Mesenchymal stem cell (in vitro differentiated cells and primary cell): ENCODE measurements around the gene LILRA2.
"Not testable (repeated sequence)": the region's sequence is repeated elsewhere in the genome, so short reads cannot be mapped to it uniquely, and the experiment has no call there.

ENCODE experiments used
- DNase-seq: peaks from one replicate; pipeline ENCODE4 v3.0.0-alpha.2; 2013
- H2AFZ ChIP-seq: one replicate; pipeline ENCODE4 v1.6.1; 2013; ENCODE audit warnings: low read depth, mild to moderate bottlenecking, control low read depth, inconsistent platforms, low read length, moderate library complexity
- H2AK5ac ChIP-seq: 2 replicates; pipeline ENCODE4 v1.6.1; 2013; ENCODE audit warnings: low read length, moderate library complexity, mild to moderate bottlenecking, inconsistent platforms; ENCODE audit not compliant: severe bottlenecking
- H2BK120ac ChIP-seq: one replicate; pipeline ENCODE4 v1.6.1; 2013; ENCODE audit warnings: low read depth, mild to moderate bottlenecking, inconsistent platforms, low read length, moderate library complexity
- H2BK12ac ChIP-seq, 2 experiments: one replicate each; pipeline ENCODE4 v1.6.1; 2013; ENCODE audit warnings: inconsistent platforms in 2 of 2, low read length in 2 of 2, mild to moderate bottlenecking in 2 of 2, moderate library complexity in 2 of 2, control low read depth in 1 of 2
- H2BK15ac ChIP-seq: one replicate; pipeline ENCODE4 v1.6.1; 2013; ENCODE audit warnings: mild to moderate bottlenecking, low read depth, inconsistent platforms; ENCODE audit not compliant: poor library complexity, severe bottlenecking
- H2BK5ac ChIP-seq: 2 replicates; pipeline ENCODE4 v1.6.1; 2013; ENCODE audit warnings: low read depth, mild to moderate bottlenecking, low read length, control low read depth, inconsistent platforms; ENCODE audit not compliant: poor library complexity, severe bottlenecking
- H3K14ac ChIP-seq, 2 experiments: one replicate each; pipeline ENCODE4 v1.6.1; 2013; ENCODE audit warnings: inconsistent platforms in 2 of 2, low read length in 2 of 2, control low read depth in 1 of 2, mild to moderate bottlenecking in 1 of 2, moderate library complexity in 1 of 2
- H3K18ac ChIP-seq, 2 experiments: one replicate each; pipeline ENCODE4 v1.6.1; 2013; ENCODE audit warnings: inconsistent platforms in 2 of 2, low read length in 2 of 2, control low read depth in 1 of 2, low read depth in 1 of 2, mild to moderate bottlenecking in 1 of 2
- H3K23ac ChIP-seq, 2 experiments: one replicate each; pipeline ENCODE4 v1.6.1; 2013; ENCODE audit warnings: inconsistent platforms in 2 of 2, low read length in 2 of 2, mild to moderate bottlenecking in 2 of 2, moderate library complexity in 2 of 2, control low read depth in 1 of 2
- H3K27ac ChIP-seq: 2 replicates; pipeline ENCODE4 v1.5.1; 2013; ENCODE audit warnings: mild to moderate bottlenecking, moderate library complexity, low read length, control low read depth, inconsistent platforms; ENCODE audit not compliant: poor library complexity, severe bottlenecking
- H3K27me3 ChIP-seq, 2 experiments: 2 replicates each; pipeline versions ENCODE4 v1.6.1 to v1.7.0; 2013; ENCODE audit warnings: low read length in 2 of 2, mild to moderate bottlenecking in 2 of 2, moderate library complexity in 2 of 2, control low read depth in 1 of 2, inconsistent platforms in 1 of 2; ENCODE audit not compliant: control insufficient read depth in 1 of 2, insufficient read depth in 1 of 2
- H3K36me3 ChIP-seq, 2 experiments: 2 replicates each; pipeline versions ENCODE4 v1.6.1 to v1.7.0; 2013; ENCODE audit warnings: low read length in 2 of 2, control low read depth in 1 of 2, inconsistent platforms in 1 of 2, low read depth in 1 of 2, mild to moderate bottlenecking in 1 of 2; ENCODE audit not compliant: insufficient read depth in 2 of 2, control insufficient read depth in 1 of 2
- H3K4ac ChIP-seq, 2 experiments: one replicate each; pipeline ENCODE4 v1.6.1; 2013; ENCODE audit warnings: inconsistent platforms in 2 of 2, low read length in 2 of 2, mild to moderate bottlenecking in 2 of 2, moderate library complexity in 2 of 2, control low read depth in 1 of 2, low read depth in 1 of 2
- H3K4me1 ChIP-seq: 2 replicates; pipeline ENCODE4 v1.6.1; 2013; ENCODE audit warnings: low read depth, low read length, control low read depth; ENCODE audit not compliant: control insufficient read depth, insufficient read depth
- H3K4me2 ChIP-seq: 2 replicates; pipeline ENCODE4 v1.6.1; 2013; ENCODE audit warnings: low read length, mild to moderate bottlenecking, inconsistent platforms; ENCODE audit not compliant: poor library complexity, severe bottlenecking
- H3K4me3 ChIP-seq, 2 experiments: 2 replicates each; pipeline versions ENCODE4 v1.5.1 to v1.7.0; 2013; ENCODE audit warnings: low read length in 2 of 2, mild to moderate bottlenecking in 2 of 2, control low read depth in 1 of 2, low read depth in 1 of 2; ENCODE audit not compliant: insufficient read depth in 1 of 2
- H3K79me1 ChIP-seq: replicated peaks from 2 replicates; pipeline ENCODE4 v1.6.1; 2013; ENCODE audit warnings: mild to moderate bottlenecking, control low read depth, low read length, inconsistent platforms; ENCODE audit not compliant: poor library complexity, severe bottlenecking
- H3K9ac ChIP-seq: 2 replicates; pipeline ENCODE4 v1.7.0; 2013; ENCODE audit warnings: mild to moderate bottlenecking, low read length, moderate library complexity
- H3K9me3 ChIP-seq: 2 replicates; pipeline ENCODE4 v1.7.0; 2013; ENCODE audit warnings: mild to moderate bottlenecking, low read length; ENCODE audit not compliant: control insufficient read depth
- H4K8ac ChIP-seq: one replicate; pipeline ENCODE4 v1.6.1; 2013; ENCODE audit warnings: inconsistent platforms, mild to moderate bottlenecking, low read length, moderate library complexity
- H4K91ac ChIP-seq: one replicate; pipeline ENCODE4 v1.6.1; 2013; ENCODE audit warnings: mild to moderate bottlenecking, low read length, inconsistent platforms
- WGBS: methylation state at CpG from one replicate; pipeline ENCODE4 v1.1.7; 2013; ENCODE audit warnings: mixed read lengths; 5-methylcytosine and 5-hydroxymethylcytosine counted together

The LILRA2 gene

GRCh38 chr19:54576411-54576976 is 2.9 kb downstream of the LILRA2 start:
- Histone ChIP-seq H3K23ac (no peak overlapping the region), H3K4ac (no peak overlapping the region), H3K36me3 (no peaks in the 10 kb centered on the region), H3K4me1 (no peaks in the 10 kb centered on the region), H2BK5ac (no peak overlapping the region), H3K4me2 (no peak overlapping the region), H2BK120ac (no peak overlapping the region), H3K4me3 (no peak overlapping the region), H3K9me3 (no peaks in the 10 kb centered on the region), H3K18ac (no peak overlapping the region), H3K27me3 (no peaks in the 10 kb centered on the region), H4K8ac (peak overlapping the region; percentile 24), H3K27ac (no peak overlapping the region), H2BK12ac (no peak overlapping the region), H2AFZ (no peak overlapping the region), H2BK15ac (no peak overlapping the region), H3K14ac (no peak overlapping the region), H2AK5ac (no peak overlapping the region), H3K9ac (no peak overlapping the region), H3K79me1 (no peaks in the 10 kb centered on the region), H4K91ac (no peak overlapping the region)
- 44% methylated on average over 6 of the region's 6 CpGs for WGBS
- DNase-seq: no peak

GRCh38 chr19:54577334-54577733 is 3.7 kb downstream of the LILRA2 start:
- no peak overlapping the region for H3K4me3 ChIP-seq
- no peaks in the 10 kb centered on the region for H3K27me3 ChIP-seq
- no peak overlapping the region for H2BK15ac ChIP-seq
- no peaks in the 10 kb centered on the region for H3K4me1 ChIP-seq
- H4K8ac ChIP-seq: no peak overlapping the region
- H3K18ac ChIP-seq: no peak overlapping the region
- no peak overlapping the region for H2BK12ac ChIP-seq
- no peak overlapping the region for H2BK120ac ChIP-seq
- no peak overlapping the region for H3K14ac ChIP-seq
- H3K27ac ChIP-seq: no peak overlapping the region
- H2AK5ac ChIP-seq: no peak overlapping the region
- no peak overlapping the region for H3K4me2 ChIP-seq
- no peak overlapping the region for H3K23ac ChIP-seq
- H3K9ac ChIP-seq: no peak overlapping the region
- H3K9me3 ChIP-seq: no peaks in the 10 kb centered on the region
- H3K4ac ChIP-seq: no peak overlapping the region
- no peak for DNase-seq
- H4K91ac ChIP-seq: no peak overlapping the region
- WGBS: 57% methylated on average over 3 of the region's 3 CpGs
- no peaks in the 10 kb centered on the region for H3K79me1 ChIP-seq
- no peaks in the 10 kb centered on the region for H3K36me3 ChIP-seq
- H2AFZ ChIP-seq: no peak overlapping the region
- H2BK5ac ChIP-seq: no peak overlapping the region

- not testable (repeated sequence) for H3K79me1 ChIP-seq, H4K8ac ChIP-seq, H3K27me3 ChIP-seq, H2BK5ac ChIP-seq, H4K91ac ChIP-seq, H3K4ac ChIP-seq, H2BK120ac ChIP-seq, H2BK12ac ChIP-seq, DNase-seq, H3K14ac ChIP-seq, H3K9me3 ChIP-seq, H3K18ac ChIP-seq, H3K4me3 ChIP-seq, H3K4me2 ChIP-seq, H3K9ac ChIP-seq, H2AFZ ChIP-seq, H3K23ac ChIP-seq, H2BK15ac ChIP-seq, H3K27ac ChIP-seq, H2AK5ac ChIP-seq, H3K36me3 ChIP-seq, H3K4me1 ChIP-seq
- 82% methylated on average over 5 of the region's 5 CpGs for WGBS
Measured at GRCh38 chr19:54578268-54578667, 4.7 kb downstream of the LILRA2 start.

GRCh38 chr19:54586397-54586796 is 12.8 kb downstream of the LILRA2 start:
- no peak for DNase-seq
- Histone ChIP-seq H3K23ac (no peak overlapping the region), H2AFZ (no peak overlapping the region), H3K36me3 (no peaks in the 10 kb centered on the region), H4K8ac (no peak overlapping the region), H2BK5ac (no peak overlapping the region), H2BK120ac (no peak overlapping the region), H3K9ac (no peak overlapping the region), H3K9me3 (no peaks in the 10 kb centered on the region), H3K4me3 (no peak overlapping the region), H3K27me3 (no peaks in the 10 kb centered on the region), H2BK12ac (no peak overlapping the region), H4K91ac (no peak overlapping the region), H3K14ac (no peak overlapping the region), H3K4ac (no peak overlapping the region), H3K18ac (no peak overlapping the region), H2AK5ac (no peak overlapping the region), H3K4me2 (no peak overlapping the region), H3K27ac (no peak overlapping the region), H2BK15ac (no peak overlapping the region), H3K4me1 (no peaks in the 10 kb centered on the region), H3K79me1 (no peaks in the 10 kb centered on the region)
- 67% methylated on average over 5 of the region's 5 CpGs for WGBS
